GM18519 (cell line): ENCODE results near the gene NT5DC1.

Source experiments
- ATAC-seq: cut with Tn5 transposase; IDR thresholded peaks from one replicate; pipeline ENCODE4 v1.9.1; 2021; ENCODE audit warnings: mild to moderate bottlenecking, moderate library complexity; ENCODE audit not compliant: unreplicated experiment, low FRiP score

The NT5DC1 gene

GRCh38 chr6:116100419-116101301, at the start of gene NT5DC1:
Gene NT5DC1, plus strand, starts transcription at chr6:116100853. Its CDS starts 78 bp downstream, at chr6:116100931.
- ATAC-seq: peak; percentile 75

- ATAC-seq: no peak
Observed at GRCh38 chr6:116051244-116051643, 49.4 kb upstream of the NT5DC1 start.

GRCh38 chr6:116055513-116055912, 45.1 kb upstream of the NT5DC1 start:
- ATAC-seq: no peak

- ATAC-seq: no peak
Observed at GRCh38 chr6:116057766-116058165, 42.9 kb upstream of the NT5DC1 start.

- peak; percentile 83 for ATAC-seq
Observed at GRCh38 chr6:116059713-116060571, 40.7 kb upstream of the NT5DC1 start.

- no peak for ATAC-seq
Observed at GRCh38 chr6:116060572-116061283, 39.9 kb upstream of the NT5DC1 start, which contains the start of gene FRK. Gene FRK, minus strand, starts transcription at chr6:116060891. Its CDS starts 580 bp downstream, at chr6:116060311.

- no peak for ATAC-seq
Observed at GRCh38 chr6:116062496-116062895, 38.2 kb upstream of the NT5DC1 start.

GRCh38 chr6:116064666-116065065, 36.0 kb upstream of the NT5DC1 start:
- ATAC-seq: no peak

- no peak for ATAC-seq
Observed at GRCh38 chr6:116066789-116067188, 33.9 kb upstream of the NT5DC1 start.

GRCh38 chr6:116070101-116070500, 30.6 kb upstream of the NT5DC1 start:
- ATAC-seq: no peak

- no peak for ATAC-seq
Observed at GRCh38 chr6:116070616-116071389, 29.9 kb upstream of the NT5DC1 start.

GRCh38 chr6:116072368-116072767, 28.3 kb upstream of the NT5DC1 start:
- no peak for ATAC-seq

GRCh38 chr6:116073765-116074440, 26.8 kb upstream of the NT5DC1 start:
- ATAC-seq: no peak

GRCh38 chr6:116074732-116075390, 25.8 kb upstream of the NT5DC1 start:
- no peak for ATAC-seq

- no peak for ATAC-seq
Observed at GRCh38 chr6:116078522-116078921, 22.1 kb upstream of the NT5DC1 start.

- ATAC-seq: no peak
Observed at GRCh38 chr6:116078945-116079344, 21.7 kb upstream of the NT5DC1 start.

GRCh38 chr6:116083052-116083451, 17.6 kb upstream of the NT5DC1 start:
- no peak for ATAC-seq

GRCh38 chr6:116084284-116084683, 16.4 kb upstream of the NT5DC1 start:
- ATAC-seq: no peak
